Measurements from ENCODE around the gene ADAMTSL4.

ADAMTSL4 gene

GRCh38 chr1:150534002-150534401 lies 15.2 kb upstream of the ADAMTSL4 start:
- DNase-seq (ENCODE audit: low read depth in 3 of 3) = no peak

- no peak for DNase-seq (ENCODE audit: low read depth in 3 of 3)
Measured at GRCh38 chr1:150535511-150536287, 13.5 kb upstream of the ADAMTSL4 start.

- no peak for DNase-seq (ENCODE audit: low read depth in 3 of 3)
Measured at GRCh38 chr1:150536836-150537731, 12.1 kb upstream of the ADAMTSL4 start.

- DNase-seq (ENCODE audit: low read depth in 3 of 3) = no peak
Measured at GRCh38 chr1:150537732-150538684, 11.2 kb upstream of the ADAMTSL4 start.

GRCh38 chr1:150543500-150544143 lies 5.6 kb upstream of the ADAMTSL4 start:
- no peak for DNase-seq (ENCODE audit: low read depth in 3 of 3)

- DNase-seq (ENCODE audit: low read depth in 3 of 3) = no peak
Measured at GRCh38 chr1:150544204-150544603, 5.0 kb upstream of the ADAMTSL4 start.

- DNase-seq (ENCODE audit: low read depth in 3 of 3) = no peak
Measured at GRCh38 chr1:150545486-150546032, 3.6 kb upstream of the ADAMTSL4 start.

- DNase-seq (ENCODE audit: low read depth in 3 of 3) = no peak
Measured at GRCh38 chr1:150546294-150546937, 2.8 kb upstream of the ADAMTSL4 start.

- no peak for DNase-seq (ENCODE audit: low read depth in 3 of 3)
Measured at GRCh38 chr1:150548324-150548631, 930 bp upstream of the ADAMTSL4 start.

- DNase-seq (ENCODE audit: low read depth in 3 of 3) = no peak
Measured at GRCh38 chr1:150549496-150550221, 451 bp downstream of the ADAMTSL4 start.

GRCh38 chr1:150550222-150551050 lies 1.2 kb downstream of the ADAMTSL4 start:
- DNase-seq (ENCODE audit: low read depth in 3 of 3) = no peak

GRCh38 chr1:150551051-150551783 lies 2.0 kb downstream of the ADAMTSL4 start:
- no peak for DNase-seq (ENCODE audit: low read depth in 3 of 3)

- DNase-seq (ENCODE audit: low read depth in 3 of 3) = no peak
Measured at GRCh38 chr1:150551784-150552127, 2.5 kb downstream of the ADAMTSL4 start.

GRCh38 chr1:150552128-150552910 lies 3.1 kb downstream of the ADAMTSL4 start:
- DNase-seq (ENCODE audit: low read depth in 3 of 3) = no peak

GRCh38 chr1:150552911-150553289 lies 3.7 kb downstream of the ADAMTSL4 start:
- no peak for DNase-seq (ENCODE audit: low read depth in 3 of 3)

GRCh38 chr1:150553392-150554085 lies 4.3 kb downstream of the ADAMTSL4 start:
- DNase-seq (ENCODE audit: low read depth in 3 of 3) = no peak

GRCh38 chr1:150554086-150554452 lies 4.9 kb downstream of the ADAMTSL4 start:
- DNase-seq (ENCODE audit: low read depth in 3 of 3) = no peak
